Measurements from ENCODE around the gene FAM32A.
A peak's percentile ranks its signal among the peaks of the same experiment; 100 is the strongest.
"Not testable (repeated sequence)": the region's sequence is repeated elsewhere in the genome, so short reads cannot be mapped to it uniquely, and the experiment has no call there.

The FAM32A gene

GRCh38 chr19:16164222-16164890, 20.9 kb upstream of the FAM32A start:
- DNase-seq (ENCODE audit: low spot score): no peak

DNA sequence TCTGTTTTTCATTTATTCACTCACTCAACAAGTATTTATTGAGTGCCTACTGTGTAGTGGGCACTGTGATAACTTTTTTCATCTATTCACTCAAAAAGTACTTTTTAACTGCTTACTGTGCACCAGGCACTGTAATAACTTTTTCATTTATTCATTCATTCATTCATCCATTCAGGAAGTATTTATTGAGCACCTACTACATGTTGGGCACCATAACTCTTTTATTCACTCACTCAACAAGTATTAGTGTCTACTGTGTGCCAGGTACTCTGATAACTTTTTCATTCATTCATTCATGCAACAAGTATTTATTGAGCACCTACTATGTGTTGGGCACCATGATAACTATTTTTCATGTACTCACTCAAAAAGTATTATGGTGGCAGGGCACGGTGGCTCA, 18.8 kb upstream of the FAM32A start:
- DNase-seq (ENCODE audit: low spot score): no peak

GRCh38 chr19:16167055-16167454, 18.2 kb upstream of the FAM32A start:
- DNase-seq (ENCODE audit: low spot score): no peak

- DNase-seq (ENCODE audit: low spot score): peak; percentile 83
Measured at GRCh38 chr19:16168465-16169081, 16.6 kb upstream of the FAM32A start.

- DNase-seq (ENCODE audit: low spot score): no peak
Measured at GRCh38 chr19:16170134-16170533, 15.1 kb upstream of the FAM32A start.

GRCh38 chr19:16175954-16176353, 9.3 kb upstream of the FAM32A start:
- DNase-seq (ENCODE audit: low spot score): no peak

DNA sequence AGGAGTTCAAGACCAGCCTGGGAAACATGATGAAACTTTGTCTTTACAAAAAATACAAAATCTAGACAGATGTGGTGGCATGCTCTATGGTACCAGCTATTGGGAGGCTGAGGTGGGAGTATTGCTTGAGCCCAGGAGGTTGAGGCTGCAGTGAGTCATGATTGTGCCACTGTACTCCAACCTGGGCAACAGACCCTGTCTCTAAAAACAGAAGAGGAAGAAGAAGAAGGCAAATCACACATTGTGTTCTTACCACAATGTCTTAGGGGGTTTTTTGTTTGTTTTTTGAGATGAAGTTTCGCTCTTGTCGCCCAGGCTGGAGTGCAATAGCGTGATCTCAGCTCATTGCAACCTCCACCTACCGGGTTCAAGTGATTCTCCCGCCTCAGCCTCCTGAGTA, 6.3 kb upstream of the FAM32A start:
- not testable (repeated sequence) for DNase-seq (ENCODE audit: low spot score)

GRCh38 chr19:16180611-16181010, 4.6 kb upstream of the FAM32A start:
- no peak for DNase-seq (ENCODE audit: low spot score)

DNA sequence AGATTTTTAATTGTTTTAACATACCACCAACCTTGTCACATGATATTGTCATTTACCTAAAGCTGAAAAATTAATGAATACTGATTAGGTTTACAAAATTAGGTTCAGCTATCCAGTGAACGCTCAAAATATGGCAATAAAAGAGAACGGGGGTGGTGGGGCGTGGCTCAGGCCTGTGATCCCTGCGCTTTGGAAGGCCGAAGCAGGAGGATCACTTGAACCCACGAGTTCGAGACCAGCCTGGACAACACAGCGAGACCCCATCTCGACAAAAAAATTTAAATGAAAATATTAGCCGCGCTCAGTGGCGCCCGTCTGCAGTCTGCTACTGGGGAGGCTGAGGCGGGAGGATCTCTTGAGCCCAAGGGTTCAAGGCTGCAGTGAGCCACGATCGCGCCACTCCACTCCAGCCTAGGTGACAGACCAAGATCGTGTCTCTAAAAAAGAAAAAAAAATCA, 516 bp upstream of the FAM32A start:
- DNase-seq (ENCODE audit: low spot score): no peak

DNA sequence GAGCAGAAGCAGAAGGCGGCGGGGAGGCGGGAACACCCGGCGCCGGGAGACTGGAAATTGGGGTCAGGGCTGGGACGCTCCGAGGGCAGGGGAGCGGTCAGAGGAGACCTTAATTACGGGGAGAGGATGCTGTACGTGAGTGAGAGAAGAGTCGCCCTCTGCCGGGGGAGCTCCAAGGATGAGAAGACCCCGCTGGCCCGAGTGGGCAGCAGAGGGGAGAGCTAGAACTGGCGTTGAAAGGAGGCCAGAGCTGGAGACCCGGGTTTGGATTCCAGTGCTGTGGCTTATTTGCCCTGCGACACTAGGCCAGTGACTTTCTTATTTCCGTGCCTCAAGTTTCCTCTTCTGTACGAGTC, 536 bp downstream of the FAM32A start:
- DNase-seq (ENCODE audit: low spot score): peak; percentile 75

- DNase-seq (ENCODE audit: low spot score): no peak
Measured at GRCh38 chr19:16188521-16188920, 3.3 kb downstream of the FAM32A start.

DNA sequence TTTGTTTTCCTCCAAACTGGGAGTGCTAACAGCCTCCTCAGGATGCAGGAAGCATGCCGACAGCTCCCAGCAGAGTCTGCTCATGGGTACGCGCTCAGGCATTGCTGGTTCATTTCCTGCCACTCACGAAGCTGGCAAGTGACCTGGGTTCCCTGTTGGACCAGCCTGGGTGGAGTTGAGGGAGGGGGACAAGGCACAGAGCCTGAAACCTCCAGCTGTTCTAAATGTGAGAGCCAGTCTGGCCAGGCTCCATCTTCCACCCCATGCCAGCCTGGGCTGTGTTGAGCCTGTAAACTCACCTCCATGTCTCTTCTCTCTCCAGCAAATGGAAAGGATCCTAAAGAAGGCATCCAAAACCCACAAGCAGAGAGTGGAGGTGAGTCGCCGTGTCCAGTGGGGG, 5.0 kb downstream of the FAM32A start:
- no peak for DNase-seq (ENCODE audit: low spot score)

- no peak for DNase-seq (ENCODE audit: low spot score)
Measured at GRCh38 chr19:16190736-16191135, 5.5 kb downstream of the FAM32A start.

GRCh38 chr19:16191216-16191908, 6.2 kb downstream of the FAM32A start:
- no peak for DNase-seq (ENCODE audit: low spot score)

- no peak for DNase-seq (ENCODE audit: low spot score)
Measured at GRCh38 chr19:16193466-16193865, 8.3 kb downstream of the FAM32A start.

DNA sequence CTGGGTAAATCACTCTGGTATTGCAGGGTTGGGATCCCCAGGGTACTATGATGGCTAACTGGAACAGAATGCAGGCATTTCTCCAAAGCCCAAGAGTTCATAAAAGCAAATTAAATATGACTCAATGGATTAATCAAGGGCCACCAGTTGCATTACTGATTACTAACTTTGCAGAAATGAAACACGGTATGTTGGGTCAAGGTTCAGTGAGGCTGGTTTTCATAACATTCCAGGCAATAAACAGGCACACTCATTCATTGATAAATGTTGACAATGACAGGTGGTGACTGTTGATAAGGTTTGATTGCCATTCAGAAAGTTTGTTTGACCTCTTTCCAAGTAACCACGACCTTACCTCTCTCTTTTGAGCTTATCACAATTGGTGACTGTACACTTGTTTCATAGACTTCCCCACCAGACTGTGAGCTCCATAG, 12.0 kb downstream of the FAM32A start:
- no peak for DNase-seq (ENCODE audit: low spot score)

- peak; percentile 98 for DNase-seq (ENCODE audit: low spot score)
Measured at GRCh38 chr19:16197622-16198369, 12.6 kb downstream of the FAM32A start, which contains the start of gene AP1M1. AP1M1 (plus strand) TSS chr19:16197911; CDS start chr19:16198027, 116 bp downstream.

DNA sequence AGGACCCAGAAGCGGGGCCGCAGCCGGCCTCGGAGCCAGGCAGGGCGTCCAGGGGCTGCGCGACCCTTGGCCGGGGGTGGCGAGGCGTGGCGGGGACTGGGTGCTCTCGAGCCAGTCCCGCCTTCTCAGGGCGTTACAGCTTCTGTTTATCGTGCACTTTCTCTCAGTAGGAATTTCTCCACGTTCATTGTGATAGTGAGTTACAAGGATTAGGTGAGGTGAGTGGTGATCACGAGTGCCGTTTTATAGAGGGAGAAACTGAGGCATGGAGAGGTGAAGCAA, 13.1 kb downstream of the FAM32A start:
- DNase-seq (ENCODE audit: low spot score): no peak

DNA sequence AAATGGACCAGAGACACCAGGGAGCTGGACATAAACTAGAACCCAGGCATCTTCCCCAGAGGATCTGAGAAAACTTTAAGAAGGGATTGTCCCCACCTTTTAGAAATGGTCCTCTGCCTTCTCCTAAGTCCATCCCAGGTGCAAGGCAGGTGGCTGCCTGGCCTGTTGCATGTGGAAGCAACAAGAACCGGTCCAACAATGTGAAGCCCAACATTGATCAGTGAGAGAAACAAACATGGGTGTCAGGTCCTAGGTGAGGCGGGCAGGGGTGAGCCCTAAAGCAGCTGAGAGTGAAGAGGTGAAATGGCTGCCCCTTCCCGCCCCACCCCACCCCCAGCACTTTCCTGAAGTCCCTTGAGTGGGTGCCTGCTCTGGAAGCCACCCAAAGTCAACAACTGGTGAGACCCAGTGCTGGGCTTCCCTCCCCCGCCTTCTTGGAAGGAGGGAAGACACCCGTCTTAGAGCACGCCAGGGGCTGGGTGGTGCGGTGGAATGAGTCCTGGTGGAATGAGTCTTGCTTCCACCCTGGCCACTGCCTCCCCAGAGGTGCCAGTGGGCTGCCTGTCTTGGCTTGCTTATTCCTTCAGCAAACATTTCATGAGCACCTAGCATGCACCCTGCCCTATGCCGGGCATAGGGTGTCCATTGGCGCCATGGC, 14.2 kb downstream of the FAM32A start:
- no peak for DNase-seq (ENCODE audit: low spot score)

GRCh38 chr19:16200038-16201010, 15.1 kb downstream of the FAM32A start:
- DNase-seq (ENCODE audit: low spot score): no peak

DNA sequence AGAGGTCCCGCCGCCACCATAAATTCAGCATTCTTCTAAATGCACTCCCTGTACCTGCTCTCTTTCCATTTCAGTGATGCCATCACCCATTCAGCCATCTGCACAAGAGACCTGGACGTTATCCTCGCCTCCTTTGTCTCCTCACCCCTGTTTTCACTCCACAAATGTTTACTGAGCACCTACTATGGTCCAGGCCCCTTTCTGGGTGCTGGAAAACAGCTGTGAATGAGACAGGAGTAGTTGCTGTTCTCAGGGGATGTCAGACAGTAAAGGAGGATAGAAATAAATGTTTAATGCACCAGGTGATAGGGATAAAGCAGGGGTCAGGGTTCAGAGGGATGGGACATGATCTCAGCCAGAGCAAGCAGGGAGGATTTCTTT, 15.8 kb downstream of the FAM32A start:
- DNase-seq (ENCODE audit: low spot score): no peak
